Keratinocyte (primary cell): Measurements from ENCODE around the gene CEMIP2. TPM values are rescaled to one million over a fixed set of nuclear protein-coding genes. Genes with fewer than 3 reads are reported as not detected.

ENCODE experiments used
- DNase-seq: peaks from one replicate; pipeline ENCODE4 v3.0.0-alpha.2; 2011; ENCODE audit warnings: low read depth, missing footprints, low spot score
- FAIRE-seq: peaks from 2 replicates; lab custom pipeline; 2011; peaks lifted over from hg19 to GRCh38; lab: Jason Lieb, UNC
- H2AFZ ChIP-seq: 2 replicates; pipeline ENCODE4 v1.6.0; 2012; ENCODE audit warnings: low read length, control low read depth, inconsistent platforms; ENCODE audit not compliant: control insufficient read depth
- H3K27ac ChIP-seq: 2 replicates; pipeline ENCODE4 v1.5.1; 2011; ENCODE audit warnings: low read length; ENCODE audit not compliant: control insufficient read depth, insufficient read depth
- H3K27me3 ChIP-seq: 3 replicates; pipeline ENCODE4 v1.6.0; 2011; ENCODE audit warnings: low read length; ENCODE audit not compliant: control insufficient read depth, insufficient read depth; ENCODE audit errors: extremely low read depth
- H3K36me3 ChIP-seq, 2 experiments: 2 replicates in 1 of 2; 3 replicates in 1 of 2; pipeline ENCODE4 v1.5.1; 2011; ENCODE audit warnings: low read length in 2 of 2, mild to moderate bottlenecking in 1 of 2; ENCODE audit not compliant: control insufficient read depth in 2 of 2, insufficient read depth in 2 of 2; ENCODE audit errors: extremely low read depth in 1 of 2
- H3K4me1 ChIP-seq: 3 replicates; pipeline ENCODE4 v1.5.1; 2011; ENCODE audit warnings: low read length; ENCODE audit not compliant: control insufficient read depth, insufficient read depth; ENCODE audit errors: extremely low read depth
- H3K4me2 ChIP-seq: 3 replicates; pipeline ENCODE4 v1.6.0; 2011; ENCODE audit warnings: low read depth, low read length; ENCODE audit not compliant: control insufficient read depth, insufficient read depth; ENCODE audit errors: extremely low read depth
- H3K4me3 ChIP-seq, 3 experiments: fragments of 200-600 bp in 1 of 3; sonication (generic) in 1 of 3; 2 replicates in 2 of 3; 3 replicates in 1 of 3; pipeline ENCODE4 v1.5.1; 2011 to 2016; ENCODE audit warnings: low read length in 3 of 3, mild to moderate bottlenecking in 3 of 3, control low read depth in 2 of 3, inconsistent platforms in 1 of 3, low read depth in 1 of 3, mixed read lengths in 1 of 3, mixed run types in 1 of 3, moderate library complexity in 1 of 3; ENCODE audit not compliant: control insufficient read depth in 2 of 3, insufficient read depth in 2 of 3; ENCODE audit errors: extremely low read depth in 1 of 3
- H3K79me2 ChIP-seq: 2 replicates; pipeline ENCODE4 v1.6.0; 2012; ENCODE audit warnings: low read length; ENCODE audit not compliant: control insufficient read depth, insufficient read depth
- H3K9ac ChIP-seq: 3 replicates; pipeline ENCODE4 v1.6.0; 2011; ENCODE audit warnings: low read length; ENCODE audit not compliant: control insufficient read depth, insufficient read depth; ENCODE audit errors: extremely low read depth
- H3K9me1 ChIP-seq: 3 replicates; pipeline ENCODE4 v1.6.0; 2011; ENCODE audit warnings: low read length; ENCODE audit not compliant: control insufficient read depth, insufficient read depth; ENCODE audit errors: extremely low read depth
- H3K9me3 ChIP-seq: 2 replicates; pipeline ENCODE4 v1.5.1; 2012; ENCODE audit warnings: low read depth, low read length; ENCODE audit not compliant: control insufficient read depth
- H4K20me1 ChIP-seq: 3 replicates; pipeline ENCODE4 v1.6.0; 2011; ENCODE audit warnings: low read length; ENCODE audit not compliant: control insufficient read depth, insufficient read depth; ENCODE audit errors: extremely low read depth
- EZH2 ChIP-seq: IDR thresholded peaks from one replicate; pipeline ENCODE4 v1.6.1; 2012; ENCODE audit warnings: inconsistent platforms, mild to moderate bottlenecking, low read length, moderate library complexity
- dilution Hi-C: fragments of 300-500 bp; cut with MboI; formaldehyde crosslinking; loops from one replicate; pipeline ENCODE4 v1.7.0; 2020; ENCODE audit warnings: low sequenced_read_pairs; ENCODE audit not compliant: extremely low pct_ligation_motif_present
- polyA plus RNA-seq, 5 experiments: library from polyadenylated mRNA; depleted of rRNA in 3 of 5; stranded (reverse) in 3 of 5; stranded (forward) in 1 of 5; unstranded in 1 of 5; fragments of >200 nt; gene quantifications; 1 replicate in 1 of 5; 2 replicates in 3 of 5; 3 replicates in 1 of 5; pipeline versions ENCODE4 v1.2.1 to v1.2.3, GENCODE V29; 2011 to 2012; ENCODE audit warnings: missing spikeins in 2 of 5, low read depth in 1 of 5, low replicate concordance in 1 of 5
- TF ChIP-seq, protein P1 (sequence below), 3 experiments: IDR thresholded peaks in 1 of 3; conservative IDR thresholded peaks in 1 of 3; optimal IDR thresholded peaks in 1 of 3; 2 replicates in 2 of 3; 3 replicates in 1 of 3; pipeline versions ENCODE3 to v1.5.1; 2011; ENCODE audit warnings: low read length in 3 of 3, mild to moderate bottlenecking in 3 of 3, moderate library complexity in 2 of 3, control low read depth in 1 of 3, inconsistent platforms in 1 of 3; ENCODE audit not compliant: insufficient read depth in 2 of 3; ENCODE audit errors: extremely low read depth in 1 of 3

CEMIP2 gene
- polyA plus RNA-seq, 1 donor (not counting 4 experiments of a cell fraction or from before 2014, with no cell fraction given) = 47.7 TPM

DNA sequence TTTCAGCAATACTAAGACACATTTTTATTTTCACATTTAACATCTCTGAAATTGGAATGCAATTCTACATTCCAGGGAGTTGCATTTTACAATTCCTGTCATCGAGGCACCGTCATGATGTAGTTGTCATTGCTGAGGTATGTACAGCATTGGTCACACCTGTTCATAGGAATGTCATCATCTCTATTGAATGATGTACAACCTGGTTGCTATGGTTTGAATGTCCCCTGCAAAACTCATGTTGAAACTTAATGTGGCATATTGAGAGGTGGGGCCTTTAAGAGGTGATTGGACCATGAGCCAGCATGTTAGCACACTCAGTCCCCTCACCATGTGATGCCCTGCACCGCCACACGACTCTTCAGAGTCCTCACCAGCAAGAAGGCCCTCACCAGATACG is 103.1 kb downstream of the CEMIP2 start:
- no peak overlapping the region for H2AFZ ChIP-seq
- H4K20me1 ChIP-seq = no peaks in the 10 kb centered on the region
- dilution Hi-C loops = no loop called here
- no peak overlapping the region for H3K4me3 ChIP-seq
- H3K9ac ChIP-seq = no peak overlapping the region
- FAIRE-seq (no peak), DNase-seq (no peak)
- H3K4me1 ChIP-seq = no peaks in the 10 kb centered on the region
- H3K27me3 ChIP-seq = no peaks in the 10 kb centered on the region
- H3K9me3 ChIP-seq = no peaks in the 10 kb centered on the region
- no peak for TF ChIP-seq EZH2
- TF ChIP-seq, protein P1, sequence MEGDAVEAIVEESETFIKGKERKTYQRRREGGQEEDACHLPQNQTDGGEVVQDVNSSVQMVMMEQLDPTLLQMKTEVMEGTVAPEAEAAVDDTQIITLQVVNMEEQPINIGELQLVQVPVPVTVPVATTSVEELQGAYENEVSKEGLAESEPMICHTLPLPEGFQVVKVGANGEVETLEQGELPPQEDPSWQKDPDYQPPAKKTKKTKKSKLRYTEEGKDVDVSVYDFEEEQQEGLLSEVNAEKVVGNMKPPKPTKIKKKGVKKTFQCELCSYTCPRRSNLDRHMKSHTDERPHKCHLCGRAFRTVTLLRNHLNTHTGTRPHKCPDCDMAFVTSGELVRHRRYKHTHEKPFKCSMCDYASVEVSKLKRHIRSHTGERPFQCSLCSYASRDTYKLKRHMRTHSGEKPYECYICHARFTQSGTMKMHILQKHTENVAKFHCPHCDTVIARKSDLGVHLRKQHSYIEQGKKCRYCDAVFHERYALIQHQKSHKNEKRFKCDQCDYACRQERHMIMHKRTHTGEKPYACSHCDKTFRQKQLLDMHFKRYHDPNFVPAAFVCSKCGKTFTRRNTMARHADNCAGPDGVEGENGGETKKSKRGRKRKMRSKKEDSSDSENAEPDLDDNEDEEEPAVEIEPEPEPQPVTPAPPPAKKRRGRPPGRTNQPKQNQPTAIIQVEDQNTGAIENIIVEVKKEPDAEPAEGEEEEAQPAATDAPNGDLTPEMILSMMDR (optimal IDR thresholded peaks at IDR 0.05 in 1 of 3, IDR thresholded peaks at IDR 0.05 in 1 of 3, conservative IDR thresholded peaks at IDR 0.05 in 1 of 3; ENCODE audit: extremely low read depth in 1 of 3, insufficient read depth in 2 of 3, low read length in 3 of 3) = no peak
- no peak overlapping the region for H3K27ac ChIP-seq
- H3K9me1 ChIP-seq = no peaks in the 10 kb centered on the region
- H3K79me2 ChIP-seq = no peaks in the 10 kb centered on the region
- H3K4me2 ChIP-seq = no peak overlapping the region
- no peaks in the 10 kb centered on the region for H3K36me3 ChIP-seq

DNA sequence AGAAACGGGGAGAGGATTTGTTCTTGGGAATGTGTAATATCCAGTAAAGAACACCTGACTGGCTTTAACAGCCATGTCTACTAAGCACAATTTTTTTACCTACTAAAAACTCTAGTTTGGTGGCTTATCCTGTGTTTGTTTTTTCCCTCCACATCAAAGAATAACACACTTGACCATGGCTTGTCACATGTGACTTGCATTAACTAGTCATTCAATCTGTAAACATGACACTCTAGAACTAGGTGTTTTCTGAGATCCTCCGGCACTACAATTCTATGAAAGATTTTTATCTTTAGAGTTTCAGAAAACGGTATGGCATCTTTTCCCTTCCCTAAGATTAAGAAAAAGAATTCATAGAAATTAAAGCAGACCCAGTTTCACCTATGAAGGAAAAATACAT is 103.7 kb downstream of the CEMIP2 start:
- TF ChIP-seq EZH2 = no peak
- TF ChIP-seq, protein P1 (optimal IDR thresholded peaks at IDR 0.05 in 1 of 3, IDR thresholded peaks at IDR 0.05 in 1 of 3, conservative IDR thresholded peaks at IDR 0.05 in 1 of 3; ENCODE audit: extremely low read depth in 1 of 3, insufficient read depth in 2 of 3, low read length in 3 of 3) = no peak
- DNase-seq (no peak), FAIRE-seq (no peak)
- Histone ChIP-seq H3K9me1 (no peaks in the 10 kb centered on the region), H3K27ac (no peak overlapping the region), H2AFZ (no peak overlapping the region), H3K79me2 (no peaks in the 10 kb centered on the region), H4K20me1 (no peaks in the 10 kb centered on the region), H3K9ac (no peak overlapping the region), H3K4me1 (no peaks in the 10 kb centered on the region), H3K9me3 (no peaks in the 10 kb centered on the region), H3K4me2 (no peak overlapping the region), H3K27me3 (no peaks in the 10 kb centered on the region), H3K4me3 (no peak overlapping the region), H3K36me3 (no peaks in the 10 kb centered on the region)
- dilution Hi-C loops = no loop called here
